Erythroblast (primary cell): Measurements from ENCODE around the gene CNN1.

Source experiments
- GATA1 ChIP-seq: IDR thresholded peaks from 2 replicates; pipeline ENCODE4 v1.6.1; 2011; ENCODE audit warnings: low read depth, mild to moderate bottlenecking, control low read depth, low read length, moderate library complexity
- POLR2A ChIP-seq: IDR thresholded peaks from 2 replicates; pipeline ENCODE4 v1.6.1; 2011; ENCODE audit warnings: mild to moderate bottlenecking, low read length

GRCh38 chr19:11495885-11496284 lies 42.8 kb upstream of the CNN1 start:
- TF ChIP-seq POLR2A = no peak
- no peak for TF ChIP-seq GATA1
